HAP-1 (cell line): ENCODE data around the gene IGFBP5.

Experiments
- DNase-seq, 2 experiments: peaks; one replicate each; pipeline ENCODE4 v3.0.0-alpha.2; 2016 to 2020; ENCODE audit warnings: low spot score in 2 of 2
- H3K27me3 ChIP-seq: fragments of 250-450 bp; sonication (Bioruptor Pico); 2 replicates; pipeline ENCODE4 v1.5.1; 2020; ENCODE audit warnings: low read depth, mild to moderate bottlenecking, moderate library complexity
- H3K36me3 ChIP-seq: fragments of 250-450 bp; sonication (Bioruptor Pico); replicated peaks from 2 replicates; pipeline ENCODE4 v1.5.1; 2020; ENCODE audit warnings: mild to moderate bottlenecking
- H3K4me1 ChIP-seq: fragments of 250-450 bp; sonication (Bioruptor Pico); 2 replicates; pipeline ENCODE4 v1.5.1; 2020; ENCODE audit warnings: mild to moderate bottlenecking
- H3K4me3 ChIP-seq: fragments of 250-450 bp; sonication (Bioruptor Pico); 2 replicates; pipeline ENCODE4 v1.5.1; 2020; ENCODE audit warnings: mild to moderate bottlenecking, moderate library complexity
- H3K9me3 ChIP-seq: fragments of 250-450 bp; sonication (Bioruptor Pico); 2 replicates; pipeline ENCODE4 v1.5.1; 2020; ENCODE audit warnings: mild to moderate bottlenecking, moderate library complexity
- in situ Hi-C: fragments of 300-500 bp; cut with MboI; formaldehyde crosslinking; loops from 3 replicates; pipeline ENCODE4 v1.14.3; 2020; ENCODE audit warnings: low sequenced_read_pairs, inconsistent platforms, mixed read lengths

The IGFBP5 gene

DNA sequence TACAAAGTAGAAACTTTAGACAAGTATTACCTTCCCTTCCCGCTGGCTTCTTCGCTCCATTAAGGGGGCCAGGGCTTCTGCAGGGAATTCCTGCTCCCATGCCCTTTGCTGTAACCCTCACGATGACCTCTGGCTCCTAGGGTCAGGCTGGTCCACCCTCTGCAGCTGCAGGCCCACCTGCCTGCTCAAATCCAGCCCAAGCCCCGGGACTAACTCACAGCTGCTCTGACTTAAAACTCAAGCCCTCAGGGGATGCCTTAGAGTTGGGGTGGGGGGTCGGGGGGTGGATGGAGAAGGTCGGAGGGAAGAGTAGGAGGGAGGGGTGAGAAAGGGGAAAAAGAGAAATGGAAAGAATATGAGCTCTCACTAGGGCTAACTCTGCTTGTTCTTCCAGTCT, 4.9 kb downstream of the IGFBP5 start:
- no peak for DNase-seq
- no peaks in the 10 kb centered on the region for H3K27me3 ChIP-seq
- H3K4me3 ChIP-seq = no peak overlapping the region
- in situ Hi-C loops = loop anchor here (5.0 kb wide), 1 partner anchor 822 kb away; no protein-coding TSS in a partner anchor
- no peaks in the 10 kb centered on the region for H3K9me3 ChIP-seq
- peaks cover 28% of the 10 kb centered on the region for H3K4me1 ChIP-seq
- H3K36me3 ChIP-seq = no peaks in the 10 kb centered on the region

DNA sequence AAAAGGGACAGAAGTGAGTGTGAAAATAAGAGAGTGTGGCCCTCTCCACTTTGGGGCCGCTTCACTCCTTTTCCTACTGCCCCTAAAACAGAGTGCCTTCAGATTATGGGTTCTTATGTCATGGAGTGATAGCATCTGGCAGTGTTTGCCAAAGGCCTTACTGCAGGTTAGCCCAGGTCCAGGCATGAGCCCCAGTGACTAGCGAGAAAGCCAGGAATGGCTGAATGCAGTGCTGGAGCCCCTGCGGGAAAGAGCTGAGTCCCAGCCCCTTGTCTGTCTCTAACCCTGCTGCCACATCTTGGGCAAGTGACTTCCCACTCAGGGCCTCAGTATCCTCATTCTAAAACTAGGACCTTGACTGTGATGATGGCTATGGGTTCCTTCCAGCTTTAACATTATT, 6.0 kb downstream of the IGFBP5 start:
- H3K4me1 ChIP-seq = peaks cover 18% of the 10 kb centered on the region
- DNase-seq = no peak
- H3K27me3 ChIP-seq = no peaks in the 10 kb centered on the region
- H3K36me3 ChIP-seq = no peaks in the 10 kb centered on the region
- in situ Hi-C loops = no loop called here
- H3K4me3 ChIP-seq = no peak overlapping the region
- H3K9me3 ChIP-seq = no peaks in the 10 kb centered on the region

DNA sequence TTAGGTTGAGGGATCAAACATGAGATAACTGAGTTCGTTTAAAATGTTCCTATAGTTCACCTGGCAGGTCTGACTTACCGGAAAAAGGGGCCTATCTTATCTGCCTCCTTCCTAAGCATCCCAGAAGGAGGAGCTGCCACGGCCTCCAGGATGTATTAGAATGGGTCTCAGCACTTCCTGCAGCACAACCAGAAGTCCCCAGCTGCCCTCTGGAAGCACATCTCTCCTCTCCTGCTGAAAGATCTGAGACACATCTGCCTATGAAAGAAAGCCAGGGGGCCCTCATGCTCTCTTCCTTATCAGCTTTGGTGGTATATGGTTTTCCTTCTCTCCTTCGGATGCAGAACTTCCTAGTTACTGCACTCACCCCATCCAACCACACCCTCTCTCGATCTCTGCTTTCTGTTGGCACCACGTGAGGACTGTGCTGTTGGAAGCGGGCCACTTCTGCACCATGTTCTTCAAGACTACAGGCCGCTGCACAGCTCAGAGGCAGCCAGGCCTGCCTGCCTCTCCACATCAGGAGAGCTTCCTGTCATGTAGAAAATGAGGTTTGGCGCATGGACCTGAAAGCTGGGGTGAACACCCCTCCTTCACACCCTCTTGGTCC, 6.5 kb downstream of the IGFBP5 start:
- H3K4me1 ChIP-seq = peaks cover 13% of the 10 kb centered on the region
- no peak for DNase-seq
- in situ Hi-C loops = no loop called here
- H3K4me3 ChIP-seq = no peak overlapping the region
- no peaks in the 10 kb centered on the region for H3K27me3 ChIP-seq
- H3K9me3 ChIP-seq = no peaks in the 10 kb centered on the region
- H3K36me3 ChIP-seq = no peaks in the 10 kb centered on the region

DNA sequence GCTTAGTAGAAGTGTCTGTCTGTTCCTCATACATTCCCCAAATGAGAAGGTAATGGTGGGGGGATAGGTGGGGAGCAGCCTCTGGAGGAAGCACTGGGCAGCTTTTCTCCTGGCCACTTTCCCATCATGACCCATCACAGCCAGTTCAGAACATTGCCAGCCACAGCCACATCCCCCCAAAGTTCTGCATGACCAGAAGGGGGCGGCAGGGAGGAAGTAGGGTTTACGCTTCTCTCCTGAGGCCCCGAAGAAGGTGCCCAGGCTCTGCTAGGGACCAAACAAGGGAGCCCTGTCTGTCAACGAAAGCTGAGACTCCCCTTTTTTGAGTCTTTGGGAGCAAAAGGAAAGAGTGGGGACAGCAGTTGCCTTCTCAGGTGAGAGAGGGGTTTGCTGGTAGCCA, 7.7 kb downstream of the IGFBP5 start:
- H3K36me3 ChIP-seq = no peaks in the 10 kb centered on the region

DNA sequence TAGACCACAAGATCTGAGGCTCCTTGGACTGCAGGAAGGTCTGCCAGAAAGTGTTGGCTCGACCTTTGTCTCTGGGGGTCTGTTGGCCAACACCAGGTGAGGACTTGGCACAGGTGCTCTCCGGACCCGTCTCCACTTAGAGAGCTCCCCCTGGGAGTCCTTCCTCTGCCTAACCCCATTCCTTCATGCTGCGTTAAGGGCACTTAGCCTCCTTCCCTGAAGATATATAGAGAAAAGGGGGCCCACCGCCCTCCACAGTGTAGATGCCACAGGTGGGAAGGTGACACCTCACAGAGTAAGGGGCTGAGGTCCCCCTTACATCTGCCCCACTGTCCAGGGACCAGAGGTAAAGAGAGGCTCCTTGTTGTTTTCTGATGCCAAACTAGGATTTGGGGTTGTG, 8.2 kb downstream of the IGFBP5 start:
- Histone ChIP-seq H3K36me3 (no peaks in the 10 kb centered on the region), H3K9me3 (no peaks in the 10 kb centered on the region), H3K4me1 (peaks cover 7% of the 10 kb centered on the region), H3K27me3 (no peaks in the 10 kb centered on the region), H3K4me3 (no peak overlapping the region)
- no peak for DNase-seq
- in situ Hi-C loops = no loop called here

More for the DNA sequence above, 7.7 kb downstream of the IGFBP5 start:
- in situ Hi-C loops = no loop called here
- no peaks in the 10 kb centered on the region for H3K27me3 ChIP-seq
- H3K4me3 ChIP-seq = no peak overlapping the region
- peak in 1 of 2 experiments; percentile 70 for DNase-seq
- no peaks in the 10 kb centered on the region for H3K9me3 ChIP-seq
- peaks cover 11% of the 10 kb centered on the region for H3K4me1 ChIP-seq

DNA sequence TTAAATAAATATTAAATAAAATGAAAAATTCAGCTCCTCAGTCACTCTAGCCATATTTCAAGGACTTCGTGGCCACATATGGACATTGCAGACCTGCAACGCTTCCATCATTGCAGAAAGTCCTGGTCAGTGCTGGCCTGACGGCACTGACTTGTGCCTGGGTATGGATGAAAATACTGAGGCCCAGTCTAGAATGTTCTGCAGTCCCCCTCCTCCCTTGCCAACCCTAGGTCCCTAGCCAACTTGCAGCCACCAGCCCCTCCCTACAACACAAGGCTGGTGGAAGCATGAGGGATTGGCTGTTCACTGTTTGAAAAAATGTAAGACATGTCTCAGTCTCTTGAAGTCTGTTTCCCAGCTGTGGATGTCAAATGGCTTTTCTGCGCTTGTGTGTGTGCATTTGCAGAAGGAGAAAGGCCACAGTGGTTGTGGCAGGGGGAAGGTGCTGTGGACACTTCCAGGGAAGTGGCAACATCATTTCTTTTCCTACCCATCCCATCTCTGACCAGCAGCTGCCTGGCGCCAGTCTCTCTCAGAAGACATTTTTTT, 9.9 kb downstream of the IGFBP5 start:
- in situ Hi-C loops = no loop called here
- no peaks in the 10 kb centered on the region for H3K36me3 ChIP-seq
- H3K4me1 ChIP-seq = no peaks in the 10 kb centered on the region; the same call in 1 of the 2 replicates
- no peaks in the 10 kb centered on the region for H3K27me3 ChIP-seq
- H3K4me3 ChIP-seq = no peak overlapping the region
- no peaks in the 10 kb centered on the region for H3K9me3 ChIP-seq
- DNase-seq = no peak

- Histone ChIP-seq H3K36me3 (no peaks in the 10 kb centered on the region), H3K27me3 (no peaks in the 10 kb centered on the region), H3K4me1 (no peaks in the 10 kb centered on the region), H3K9me3 (no peaks in the 10 kb centered on the region), H3K4me3 (no peak overlapping the region)
- in situ Hi-C loops = loop anchor here (5.0 kb wide), 1 partner anchor 1028 kb away; no protein-coding TSS in a partner anchor
- no peak for DNase-seq
These were observed 11.5 kb downstream of the IGFBP5 start for GRCh38 chr2:216683846-216684245.

- Histone ChIP-seq H3K36me3 (no peaks in the 10 kb centered on the region), H3K27me3 (no peaks in the 10 kb centered on the region), H3K4me3 (no peak overlapping the region), H3K4me1 (no peaks in the 10 kb centered on the region), H3K9me3 (no peaks in the 10 kb centered on the region)
- DNase-seq = no peak
- in situ Hi-C loops = loop anchor here (5.0 kb wide), 1 partner anchor 1031 kb away; no protein-coding TSS in a partner anchor
These were observed 13.7 kb downstream of the IGFBP5 start for GRCh38 chr2:216681683-216682082.

DNA sequence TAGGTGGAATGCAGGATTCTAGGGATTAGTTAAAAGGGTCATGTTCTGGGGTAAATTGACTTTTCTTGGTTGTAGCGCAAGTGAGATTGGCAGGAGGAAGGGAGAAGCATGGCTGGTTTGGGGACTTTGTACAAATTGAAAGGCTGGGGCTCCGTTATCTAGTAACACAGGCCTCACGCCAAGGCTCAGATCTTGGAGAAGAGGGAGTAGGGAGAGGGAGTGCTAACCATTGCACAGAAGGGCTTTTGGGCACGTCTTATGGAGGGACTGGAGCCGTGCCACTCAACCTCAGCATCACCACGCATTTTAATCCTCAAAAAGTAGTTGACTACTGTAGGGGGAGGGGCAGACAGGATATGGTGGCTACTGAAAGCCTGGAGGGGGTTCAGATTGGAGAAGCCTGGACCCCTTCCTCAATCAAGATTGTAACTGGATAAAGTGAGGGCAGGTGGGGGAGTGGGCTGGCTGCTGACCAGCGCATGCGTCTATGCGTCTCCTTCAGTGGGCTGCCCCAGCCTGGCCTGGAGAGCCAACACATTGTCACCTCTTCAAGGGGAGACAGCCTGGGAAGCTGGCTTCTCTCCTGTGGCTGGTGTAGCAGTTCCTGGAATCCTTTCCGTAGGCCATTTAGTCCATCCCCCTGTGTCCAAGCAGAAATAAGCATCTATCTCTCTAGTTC, 14.3 kb downstream of the IGFBP5 start:
- in situ Hi-C loops = loop anchor here (5.0 kb wide), 1 partner anchor 1031 kb away; no protein-coding TSS in a partner anchor
- no peaks in the 10 kb centered on the region for H3K27me3 ChIP-seq
- no peaks in the 10 kb centered on the region for H3K4me1 ChIP-seq
- no peak overlapping the region for H3K4me3 ChIP-seq
- no peaks in the 10 kb centered on the region for H3K9me3 ChIP-seq
- H3K36me3 ChIP-seq = no peaks in the 10 kb centered on the region
- no peak for DNase-seq

GRCh38 chr2:216679658-216680024, 15.7 kb downstream of the IGFBP5 start:
- in situ Hi-C loops = loop anchor here (5.0 kb wide), 1 partner anchor 1033 kb away; no protein-coding TSS in a partner anchor
- Histone ChIP-seq H3K27me3 (no peaks in the 10 kb centered on the region), H3K4me1 (no peaks in the 10 kb centered on the region), H3K4me3 (no peak overlapping the region), H3K9me3 (no peaks in the 10 kb centered on the region), H3K36me3 (no peaks in the 10 kb centered on the region)
- no peak for DNase-seq

DNA sequence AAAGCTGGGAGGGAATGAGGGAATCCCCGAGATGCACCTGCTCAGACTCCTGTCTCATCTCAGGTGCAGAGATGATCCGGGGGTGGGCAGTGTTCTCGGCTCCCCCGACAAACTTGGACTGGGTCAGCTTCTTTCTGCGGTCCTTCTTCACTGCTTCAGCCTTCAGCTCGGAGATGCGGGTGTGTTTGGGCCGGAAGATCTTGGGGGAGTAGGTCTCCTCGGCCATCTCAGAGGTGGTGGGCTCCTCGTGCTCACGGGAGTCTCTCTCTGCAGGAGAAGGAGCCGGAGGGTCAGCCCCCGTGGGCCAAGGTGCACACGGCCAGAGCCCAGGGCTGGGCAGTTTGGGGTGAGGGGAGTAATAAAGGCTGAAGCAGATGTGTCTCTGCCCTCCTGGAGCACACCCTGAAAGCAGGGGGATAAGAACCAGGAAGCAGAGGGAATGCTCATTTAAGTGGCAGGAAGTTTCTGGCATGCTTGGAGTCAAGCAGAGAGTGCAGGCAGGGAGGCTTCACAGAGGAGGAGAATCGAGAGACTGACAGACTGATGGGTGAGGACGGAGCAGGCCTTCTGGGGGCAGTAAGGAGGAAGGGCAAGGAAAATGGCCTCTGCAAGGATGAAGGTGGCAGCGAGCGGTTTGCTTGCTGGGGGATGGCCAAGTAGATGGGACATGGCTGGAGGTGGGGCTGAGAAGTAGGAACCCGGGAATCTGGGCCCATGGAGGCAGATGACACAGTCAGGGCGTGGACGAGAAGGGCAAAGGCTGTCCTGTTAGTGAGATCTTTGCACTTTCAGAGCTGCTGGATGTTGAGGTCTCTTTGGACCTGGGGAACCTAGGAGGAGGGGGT, 16.3 kb downstream of the IGFBP5 start:
- in situ Hi-C loops = no loop called here
- Histone ChIP-seq H3K27me3 (no peaks in the 10 kb centered on the region), H3K36me3 (no peaks in the 10 kb centered on the region), H3K4me3 (no peak overlapping the region), H3K9me3 (no peaks in the 10 kb centered on the region), H3K4me1 (no peaks in the 10 kb centered on the region)
- no peak for DNase-seq

DNA sequence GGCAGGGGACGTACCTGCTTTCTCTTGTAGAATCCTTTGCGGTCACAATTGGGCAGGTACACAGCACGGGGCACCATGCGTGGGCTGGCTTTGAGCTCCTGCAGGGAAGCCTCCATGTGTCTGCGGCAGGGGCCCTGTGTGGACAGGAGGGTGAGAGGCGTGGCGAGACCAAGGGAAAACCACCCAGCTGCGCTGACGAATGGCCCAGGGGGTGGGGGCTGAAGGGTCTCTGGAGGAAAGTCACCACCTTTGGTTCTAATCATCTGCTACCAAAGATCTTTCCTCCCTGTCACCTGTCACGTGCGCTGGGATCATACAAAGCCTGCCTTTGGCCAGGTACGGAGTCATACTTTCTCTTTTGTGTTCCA, 17.3 kb downstream of the IGFBP5 start:
- Histone ChIP-seq H3K27me3 (no peaks in the 10 kb centered on the region), H3K4me1 (no peaks in the 10 kb centered on the region), H3K9me3 (no peaks in the 10 kb centered on the region), H3K36me3 (no peaks in the 10 kb centered on the region), H3K4me3 (no peak overlapping the region)
- in situ Hi-C loops = no loop called here
- DNase-seq = no peak

DNA sequence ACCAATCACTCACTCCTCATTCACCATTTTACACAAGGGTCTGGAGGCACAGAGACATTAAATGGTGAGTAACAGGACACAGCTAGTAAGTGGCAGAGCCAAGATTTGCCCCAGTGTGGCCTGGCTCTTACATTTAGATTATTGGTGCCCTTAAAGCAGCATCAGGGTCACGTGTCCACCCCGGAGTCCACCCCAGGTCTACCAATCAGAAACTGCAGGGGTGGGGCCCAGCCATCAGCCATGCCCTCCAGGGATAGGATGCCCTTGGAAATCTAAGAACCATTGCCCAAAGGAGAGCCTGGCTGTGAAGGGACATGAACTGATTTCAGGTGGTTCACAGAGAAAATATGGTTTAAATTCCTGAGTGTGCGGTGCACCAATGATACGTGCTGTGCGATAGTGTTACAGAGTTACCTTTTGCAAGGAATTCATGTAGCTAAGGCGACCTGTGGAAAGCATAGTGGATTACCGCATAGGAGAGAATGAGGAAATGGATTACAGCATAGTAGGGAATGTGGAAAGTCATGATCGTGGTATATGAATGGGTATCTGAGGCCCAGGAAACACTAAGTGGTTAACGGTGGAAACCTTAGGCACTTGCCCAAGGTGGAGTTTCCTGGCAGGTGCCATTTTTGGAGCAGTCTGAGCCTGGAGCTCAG, 17.8 kb downstream of the IGFBP5 start:
- Histone ChIP-seq H3K36me3 (no peaks in the 10 kb centered on the region), H3K4me1 (no peaks in the 10 kb centered on the region), H3K4me3 (no peak overlapping the region), H3K9me3 (no peaks in the 10 kb centered on the region), H3K27me3 (no peaks in the 10 kb centered on the region)
- no peak for DNase-seq
- in situ Hi-C loops = no loop called here
